Upper lobe of left lung (tissue), 6 donors: ENCODE results near the gene MACROD2. TPM values are rescaled to one million over a fixed set of nuclear protein-coding genes. Genes with fewer than 3 reads are reported as not detected.

ENCODE experiments used
- ATAC-seq, 2 donors: fragments of 200-7000 bp; cut with Tn5 transposase; one replicate each; pipeline ENCODE4 v1.9.1; 2022; ENCODE audit warnings: mild to moderate bottlenecking in 2 of 2, moderate library complexity in 2 of 2; ENCODE audit not compliant: low FRiP score in 2 of 2
- DNase-seq, 2 donors: peaks; one replicate each; pipeline ENCODE4 v3.0.0-alpha.2; 2019 to 2020
- H3K27ac ChIP-seq, 4 donors: fragments of 200-600 bp; sonication (generic); one replicate each; pipeline ENCODE4 v1.5.1; 2016 to 2019
- H3K27me3 ChIP-seq, 4 donors: fragments of 200-600 bp; sonication (generic); one replicate each; pipeline ENCODE4 v1.5.1; 2017 to 2019
- H3K36me3 ChIP-seq, 4 donors: fragments of 200-600 bp; sonication (generic); one replicate each; pipeline ENCODE4 v1.5.1; 2016 to 2019
- H3K4me1 ChIP-seq, 4 donors: fragments of 200-600 bp; sonication (generic); one replicate each; pipeline ENCODE4 v1.5.1; 2018 to 2019
- H3K4me3 ChIP-seq, 4 donors: fragments of 200-600 bp; sonication (generic); one replicate each; pipeline ENCODE4 v1.5.1; 2017 to 2019; ENCODE audit warnings: mild to moderate bottlenecking in 2 of 4, moderate library complexity in 1 of 4
- H3K9me3 ChIP-seq, 4 donors: fragments of 200-600 bp; sonication (generic); one replicate each; pipeline ENCODE4 v1.5.1; 2018 to 2019
- CTCF ChIP-seq, 6 experiments: fragments of 450-650 bp in 4 of 6; fragments of 200-600 bp in 2 of 6; sonication (generic) in 2 of 6; IDR thresholded peaks; one replicate each; pipeline ENCODE4 v1.5.1; 2016 to 2019; ENCODE audit warnings: antibody characterized with exemption in 6 of 6
- EP300 ChIP-seq, 4 donors: sonication (generic); formaldehyde crosslinking; IDR thresholded peaks; one replicate each; pipeline ENCODE4 v1.5.1; 2017; ENCODE audit warnings: antibody characterized with exemption in 4 of 4, control low read depth in 2 of 4
- POLR2A ChIP-seq, 4 donors: fragments of 450-650 bp; IDR thresholded peaks; one replicate each; pipeline ENCODE4 v1.5.1; 2016 to 2017; ENCODE audit warnings: antibody characterized with exemption in 4 of 4, mild to moderate bottlenecking in 2 of 4
- POLR2AphosphoS5 ChIP-seq, 2 donors: sonication (generic); formaldehyde crosslinking; IDR thresholded peaks; one replicate each; pipeline ENCODE4 v1.5.1; 2017; ENCODE audit warnings: antibody characterized with exemption in 2 of 2
- WGBS, 2 donors: methylation state at CpG; one replicate each; pipeline ENCODE4 v1.1.5; 2017 to 2018; 5-methylcytosine and 5-hydroxymethylcytosine counted together
- total RNA-seq, 6 donors: library from RNA; depleted of rRNA in 4 of 6; stranded (reverse); fragments of >200 nt in 4 of 6; gene quantifications; one replicate each; pipeline versions ENCODE4 v1.1.0 to v1.2.1, GENCODE V29; 2016 to 2021
- donor health status: DM: no; HTN: no; CAD: no; lungs with moderate emphysema.
- donor health status: DM: no; HTN: yes; CAD: no; lungs with severe emphysema.

The MACROD2 gene
- total RNA-seq, 6 donors from 2014 or later = 20.7 to 84.3 (median 36.3) TPM

DNA sequence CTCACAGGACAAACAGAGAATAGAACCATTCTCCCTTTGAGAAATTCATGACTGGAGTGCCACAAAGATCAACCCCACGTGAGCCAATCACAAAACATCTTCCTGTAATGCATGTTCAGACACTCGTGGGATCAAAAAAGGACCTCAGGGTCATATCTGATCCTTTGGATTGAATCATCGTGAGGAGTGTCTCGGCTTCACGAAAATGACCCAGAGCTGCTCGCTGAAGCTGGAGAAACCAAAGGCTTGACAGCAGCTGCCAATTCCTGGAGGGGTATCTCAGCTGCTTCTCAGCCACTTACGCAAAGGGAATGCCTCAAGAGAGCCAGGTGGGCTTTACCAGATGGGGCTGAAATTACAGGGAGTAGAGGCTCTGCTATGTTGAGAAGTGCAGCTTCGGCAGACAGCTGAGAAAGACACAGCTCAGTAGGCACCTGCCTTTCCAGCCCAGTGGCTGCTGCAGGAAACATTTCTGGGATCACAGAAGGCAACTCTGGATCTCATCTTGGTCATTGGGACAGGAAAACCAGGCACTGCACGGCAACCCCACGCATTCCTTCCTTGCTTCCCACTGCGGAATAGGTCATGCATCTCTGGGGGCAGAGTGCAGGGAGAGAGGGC, 1764.8 kb downstream of the MACROD2 start:
- WGBS, 2 donors = 80 to 82% methylated on average over 11 of the region's 11 CpGs
- Histone ChIP-seq H3K4me1 (no peaks in the 10 kb centered on the region), H3K27ac (no peak overlapping the region), H3K27me3 (no peaks in the 10 kb centered on the region), H3K36me3 (no peaks in the 10 kb centered on the region), H3K4me3 (no peak overlapping the region), H3K9me3 (no peaks in the 10 kb centered on the region)
- TF ChIP-seq POLR2AphosphoS5 (IDR thresholded peaks at IDR 0.05) = no peak
- TF ChIP-seq CTCF (IDR thresholded peaks at IDR 0.05) = no peak
- no peak for TF ChIP-seq POLR2A (IDR thresholded peaks at IDR 0.05)
- no peak for TF ChIP-seq EP300 (IDR thresholded peaks at IDR 0.05)
- DNase-seq (no peak), ATAC-seq (no peak)

GRCh38 chr20:15763366-15763765, 1768.0 kb downstream of the MACROD2 start:
- DNase-seq (no peak), ATAC-seq (no peak)
- no peaks in the 10 kb centered on the region for H3K27me3 ChIP-seq
- H3K36me3 ChIP-seq = no peaks in the 10 kb centered on the region
- no peak for TF ChIP-seq EP300 (IDR thresholded peaks at IDR 0.05)
- TF ChIP-seq POLR2A (IDR thresholded peaks at IDR 0.05) = no peak
- no peak for TF ChIP-seq POLR2AphosphoS5 (IDR thresholded peaks at IDR 0.05)
- no peak for TF ChIP-seq CTCF (IDR thresholded peaks at IDR 0.05)
- H3K9me3 ChIP-seq = no peaks in the 10 kb centered on the region
- H3K4me1 ChIP-seq = no peaks in the 10 kb centered on the region
- no peak overlapping the region for H3K27ac ChIP-seq
- H3K4me3 ChIP-seq = no peak overlapping the region

DNA sequence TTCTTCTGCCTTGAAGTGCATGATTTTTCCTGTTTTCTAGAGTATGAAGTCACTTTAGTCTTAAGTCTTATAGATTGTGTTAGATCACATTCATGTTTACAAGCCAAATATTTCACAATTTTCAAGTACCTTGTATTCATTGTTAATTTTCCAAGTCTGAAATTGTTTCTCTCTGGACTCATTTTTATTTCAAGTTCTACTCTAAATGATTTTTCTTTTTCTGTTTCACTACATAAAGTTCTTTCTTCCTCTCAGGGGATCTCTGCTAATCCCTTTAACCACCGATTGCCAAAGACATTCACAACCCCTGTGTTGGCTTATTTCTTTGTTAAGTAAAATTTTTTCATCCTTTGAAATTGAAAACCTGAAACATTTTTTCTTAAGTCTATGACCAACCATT, 1772.3 kb downstream of the MACROD2 start:
- TF ChIP-seq CTCF (IDR thresholded peaks at IDR 0.05) (no peak), POLR2A (IDR thresholded peaks at IDR 0.05) (no peak), EP300 (IDR thresholded peaks at IDR 0.05) (no peak), POLR2AphosphoS5 (IDR thresholded peaks at IDR 0.05) (no peak)
- Histone ChIP-seq H3K27me3 (no peaks in the 10 kb centered on the region), H3K27ac (no peak overlapping the region), H3K9me3 (no peaks in the 10 kb centered on the region), H3K4me1 (no peaks in the 10 kb centered on the region), H3K36me3 (no peaks in the 10 kb centered on the region), H3K4me3 (no peak overlapping the region)
- ATAC-seq (no peak), DNase-seq (no peak)
- 43 to 56% methylated on average over 1 of the region's 1 CpG for WGBS, 2 donors

- Histone ChIP-seq H3K36me3 (no peaks in the 10 kb centered on the region), H3K9me3 (no peaks in the 10 kb centered on the region), H3K27me3 (no peaks in the 10 kb centered on the region), H3K4me3 (no peak overlapping the region), H3K4me1 (no peaks in the 10 kb centered on the region), H3K27ac (no peak overlapping the region)
- DNase-seq = no peak
- no peak for ATAC-seq
- TF ChIP-seq POLR2A (IDR thresholded peaks at IDR 0.05) = no peak
- no peak for TF ChIP-seq EP300 (IDR thresholded peaks at IDR 0.05)
- TF ChIP-seq POLR2AphosphoS5 (IDR thresholded peaks at IDR 0.05) = no peak
- no peak for TF ChIP-seq CTCF (IDR thresholded peaks at IDR 0.05)
- WGBS, 2 donors = 89 to 92% methylated on average over 3 of the region's 3 CpGs
Measured at GRCh38 chr20:15767999-15768741, 1772.9 kb downstream of the MACROD2 start.

GRCh38 chr20:15772826-15773225, 1777.5 kb downstream of the MACROD2 start:
- TF ChIP-seq POLR2A (IDR thresholded peaks at IDR 0.05) (no peak), EP300 (IDR thresholded peaks at IDR 0.05) (no peak), POLR2AphosphoS5 (IDR thresholded peaks at IDR 0.05) (no peak), CTCF (IDR thresholded peaks at IDR 0.05) (no peak)
- ATAC-seq (no peak), DNase-seq (no peak)
- 78 to 83% methylated on average over 3 of the region's 3 CpGs for WGBS, 2 donors
- Histone ChIP-seq H3K4me3 (no peak overlapping the region), H3K36me3 (no peaks in the 10 kb centered on the region), H3K9me3 (no peaks in the 10 kb centered on the region), H3K27ac (no peak overlapping the region), H3K4me1 (no peaks in the 10 kb centered on the region), H3K27me3 (no peaks in the 10 kb centered on the region)
